Kidney (tissue), 14 donors: ENCODE data around the gene OR2A25. TPM values are rescaled to one million over a fixed set of nuclear protein-coding genes. Genes with fewer than 3 reads are reported as not detected.

Experiments used
- DNase-seq, 5 donors: peaks; one replicate each; pipeline ENCODE4 v3.0.0-alpha.2; 2013 to 2020
- FAIRE-seq: peaks from 2 replicates; lab custom pipeline; 2012; peaks lifted over from hg19 to GRCh38; lab: Jason Lieb, UNC
- H3K27ac ChIP-seq, 2 donors: one replicate each; pipeline ENCODE4 v1.7.0; 2013; ENCODE audit warnings: low read depth in 2 of 2, low read length in 2 of 2, inconsistent platforms in 1 of 2
- H3K27me3 ChIP-seq: one replicate; pipeline ENCODE4 v1.7.1; 2013; ENCODE audit warnings: low read length, inconsistent platforms; ENCODE audit not compliant: control insufficient read depth, insufficient read depth
- H3K36me3 ChIP-seq, 3 donors: one replicate each; pipeline versions ENCODE4 v1.7.0 to v1.7.1; 2013; ENCODE audit warnings: low read length in 3 of 3, control low read depth in 1 of 3, inconsistent platforms in 1 of 3; ENCODE audit not compliant: insufficient read depth in 3 of 3, control insufficient read depth in 2 of 3
- H3K4me1 ChIP-seq, 3 donors: one replicate each; pipeline versions ENCODE4 v1.7.0 to v1.7.1; 2013; ENCODE audit warnings: low read length in 3 of 3, inconsistent platforms in 1 of 3, low read depth in 1 of 3; ENCODE audit not compliant: control insufficient read depth in 2 of 3, insufficient read depth in 2 of 3
- H3K4me3 ChIP-seq, 3 donors: one replicate each; pipeline versions ENCODE4 v1.7.0 to v1.8.1; 2013; ENCODE audit warnings: low read length in 3 of 3, control low read depth in 1 of 3, inconsistent platforms in 1 of 3
- H3K9ac ChIP-seq, 3 donors: one replicate each; pipeline versions ENCODE4 v1.7.0 to v1.7.1; 2013; ENCODE audit warnings: low read length in 3 of 3, control low read depth in 1 of 3, inconsistent platforms in 1 of 3
- H3K9me3 ChIP-seq, 3 donors: one replicate each; pipeline versions ENCODE4 v1.7.0 to v1.7.1; 2013; ENCODE audit warnings: low read length in 3 of 3, control low read depth in 1 of 3, inconsistent platforms in 1 of 3; ENCODE audit not compliant: control insufficient read depth in 2 of 3, insufficient read depth in 1 of 3
- intact Hi-C: fragments of 100-400 bp; cut with DNase I; formaldehyde crosslinking; loops from one replicate; pipeline ENCODE4 v1.11.1; 2022
- polyA plus RNA-seq: library from polyadenylated mRNA; stranded (reverse); fragments of 350-450 nt; fragmentation: Illumina TruSeq; extraction: RNeasy Lipid Tissue Mini Kit (QIAGEN cat#74804); gene quantifications from one replicate; pipeline ENCODE4 v1.2.3, GENCODE V29; 2014; ENCODE audit warnings: low read depth, low replicate concordance; ENCODE audit not compliant: insufficient read depth
- total RNA-seq: library from RNA; stranded (reverse); fragmentation: NEBNext Ultra II Directional; extraction: Animal tissue kit (Norgen Biotek cat#: 25700); gene quantifications from one replicate; pipeline ENCODE4 v1.2.1, GENCODE V29; 2021
- TF ChIP-seq, protein P1 (sequence below): IDR thresholded peaks from 3 replicates; pipeline ENCODE4 v1.5.1; 2012; ENCODE audit warnings: mild to moderate bottlenecking, moderate library complexity, borderline replicate concordance; ENCODE audit not compliant: insufficient read depth; ENCODE audit errors: extremely low read depth
- donor health status: control.
- donor health status: control.
- donor health status: control.
- donor health status: control.
- donor health status: control.
- donor health status: DM: yes; HTN: yes; CAD: no.
- donor health status: Normal renal cell carcinoma (clear cell type).

Gene OR2A25
- total and polyA plus RNA-seq, 2 donors from 2014 or later = not detected

GRCh38 chr7:144037414-144038035 is 32.1 kb upstream of the OR2A25 start:
- intact Hi-C loops = no loop called here
- Histone ChIP-seq H3K27ac (no peak overlapping the region), H3K9ac (no peak overlapping the region), H3K4me1 (no peaks in the 10 kb centered on the region), H3K4me3 (no peak overlapping the region), H3K9me3 (no peaks in the 10 kb centered on the region), H3K27me3 (no peaks in the 10 kb centered on the region), H3K36me3 (no peaks in the 10 kb centered on the region)
- FAIRE-seq (no peak), DNase-seq (no peak)
- TF ChIP-seq, protein P1, sequence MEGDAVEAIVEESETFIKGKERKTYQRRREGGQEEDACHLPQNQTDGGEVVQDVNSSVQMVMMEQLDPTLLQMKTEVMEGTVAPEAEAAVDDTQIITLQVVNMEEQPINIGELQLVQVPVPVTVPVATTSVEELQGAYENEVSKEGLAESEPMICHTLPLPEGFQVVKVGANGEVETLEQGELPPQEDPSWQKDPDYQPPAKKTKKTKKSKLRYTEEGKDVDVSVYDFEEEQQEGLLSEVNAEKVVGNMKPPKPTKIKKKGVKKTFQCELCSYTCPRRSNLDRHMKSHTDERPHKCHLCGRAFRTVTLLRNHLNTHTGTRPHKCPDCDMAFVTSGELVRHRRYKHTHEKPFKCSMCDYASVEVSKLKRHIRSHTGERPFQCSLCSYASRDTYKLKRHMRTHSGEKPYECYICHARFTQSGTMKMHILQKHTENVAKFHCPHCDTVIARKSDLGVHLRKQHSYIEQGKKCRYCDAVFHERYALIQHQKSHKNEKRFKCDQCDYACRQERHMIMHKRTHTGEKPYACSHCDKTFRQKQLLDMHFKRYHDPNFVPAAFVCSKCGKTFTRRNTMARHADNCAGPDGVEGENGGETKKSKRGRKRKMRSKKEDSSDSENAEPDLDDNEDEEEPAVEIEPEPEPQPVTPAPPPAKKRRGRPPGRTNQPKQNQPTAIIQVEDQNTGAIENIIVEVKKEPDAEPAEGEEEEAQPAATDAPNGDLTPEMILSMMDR = no peak

DNA sequence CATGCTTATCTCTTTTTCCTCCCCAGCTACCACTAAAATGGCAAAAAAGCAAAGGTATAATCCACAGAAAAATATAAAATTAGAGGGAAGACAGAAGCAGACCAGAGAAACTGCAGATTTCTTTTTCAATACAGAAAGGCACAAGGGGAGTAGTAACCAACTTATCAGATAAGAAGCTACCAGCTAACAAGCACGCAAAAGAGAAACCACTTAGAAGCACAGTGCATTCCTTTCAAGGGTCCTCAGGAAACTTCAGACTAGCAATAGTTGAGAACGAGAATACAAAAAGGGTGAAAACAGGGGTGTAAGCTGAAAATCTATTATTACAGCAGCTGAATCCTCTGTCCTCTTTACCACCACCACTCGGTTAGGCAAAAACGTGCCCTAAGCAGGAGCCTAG is 30.7 kb upstream of the OR2A25 start:
- intact Hi-C loops = no loop called here
- TF ChIP-seq, protein P1 = no peak
- H3K9me3 ChIP-seq = no peaks in the 10 kb centered on the region
- no peak for FAIRE-seq
- no peak overlapping the region for H3K9ac ChIP-seq
- H3K4me3 ChIP-seq = no peak overlapping the region
- no peaks in the 10 kb centered on the region for H3K4me1 ChIP-seq
- H3K27me3 ChIP-seq = no peaks in the 10 kb centered on the region
- no peaks in the 10 kb centered on the region for H3K36me3 ChIP-seq
- no peak overlapping the region for H3K27ac ChIP-seq
- DNase-seq = no peak

- H3K9ac ChIP-seq = no peak within 1 kb of the TSS
- TF ChIP-seq, protein P1 = no peak
- DNase-seq (no peak), FAIRE-seq (no peak)
- H3K9me3 ChIP-seq = no peaks in the 10 kb centered on the region
- no peaks in the 10 kb centered on the region for H3K4me1 ChIP-seq
- no peaks in the 10 kb centered on the region for H3K36me3 ChIP-seq
- no peak within 1 kb of the TSS for H3K4me3 ChIP-seq
- intact Hi-C loops = no loop called here
- H3K27me3 ChIP-seq = no peaks in the 10 kb centered on the region
- no peak within 1 kb of the TSS for H3K27ac ChIP-seq
Observed at GRCh38 chr7:144048648-144049047, 21.0 kb upstream of the OR2A25 start, which contains the start of gene OR2A5. Gene OR2A5, plus strand, starts transcription at chr7:144048948. Its CDS starts 1,454 bp downstream, at chr7:144050402.
